MM.1S (cell line): ENCODE data around the gene PRKRIP1.

ENCODE experiments used
- DNase-seq: peaks from one replicate; pipeline ENCODE4 v3.0.0-alpha.2; 2015
- H2AFZ ChIP-seq: fragments of 300-600 bp; sonication (generic); 2 replicates; pipeline ENCODE4 v1.6.0; 2016; ENCODE audit warnings: antibody characterized with exemption, low read length
- H3F3A ChIP-seq: fragments of 300-600 bp; sonication (generic); 2 replicates; pipeline ENCODE4 v1.6.1; 2016; ENCODE audit warnings: mild to moderate bottlenecking, antibody characterized with exemption, low read length, moderate library complexity, mixed read lengths; ENCODE audit not compliant: insufficient read depth
- H3K27ac ChIP-seq: fragments of 300-600 bp; sonication (generic); 2 replicates; pipeline ENCODE4 v1.5.1; 2016; ENCODE audit warnings: mild to moderate bottlenecking, low read length
- H3K27me3 ChIP-seq: fragments of 300-600 bp; sonication (generic); replicated peaks from 2 replicates; pipeline ENCODE4 v1.6.0; 2016; ENCODE audit warnings: low read length; ENCODE audit not compliant: insufficient read depth
- H3K36me3 ChIP-seq: fragments of 300-600 bp; sonication (generic); replicated peaks from 2 replicates; pipeline ENCODE4 v1.6.1; 2016; ENCODE audit warnings: mild to moderate bottlenecking, low read length, mixed read lengths; ENCODE audit not compliant: insufficient read depth
- H3K4me1 ChIP-seq: fragments of 300-600 bp; sonication (generic); 2 replicates; pipeline ENCODE4 v1.6.1; 2016; ENCODE audit warnings: low read length, mixed read lengths
- H3K4me2 ChIP-seq: fragments of 300-600 bp; sonication (generic); 2 replicates; pipeline ENCODE4 v1.6.0; 2016; ENCODE audit warnings: low read depth, low read length
- H3K4me3 ChIP-seq: fragments of 300-600 bp; sonication (generic); 2 replicates; pipeline ENCODE4 v1.5.1; 2016; ENCODE audit warnings: low read length, mixed read lengths
- H3K79me2 ChIP-seq: fragments of 300-600 bp; sonication (generic); 2 replicates; pipeline ENCODE4 v1.6.1; 2016; ENCODE audit warnings: mixed run types, low read length, mixed read lengths
- H3K9ac ChIP-seq: fragments of 300-600 bp; sonication (generic); 2 replicates; pipeline ENCODE4 v1.6.1; 2016; ENCODE audit warnings: low read length, mixed read lengths
- H3K9me2 ChIP-seq: fragments of 300-600 bp; sonication (generic); replicated peaks from 2 replicates; pipeline ENCODE4 v1.6.1; 2016; ENCODE audit warnings: mild to moderate bottlenecking, low read length, mixed read lengths; ENCODE audit not compliant: insufficient read depth
- H3K9me3 ChIP-seq: fragments of 300-600 bp; sonication (generic); replicated peaks from 2 replicates; pipeline ENCODE4 v1.6.1; 2016; ENCODE audit warnings: mild to moderate bottlenecking, low read length, mixed read lengths; ENCODE audit not compliant: insufficient read depth
- H4K20me1 ChIP-seq: fragments of 300-600 bp; sonication (generic); 2 replicates; pipeline ENCODE4 v1.6.1; 2016; ENCODE audit warnings: mild to moderate bottlenecking, low read length, moderate library complexity, mixed read lengths; ENCODE audit not compliant: insufficient read depth
- CTCF ChIP-seq: fragments of 300-600 bp; sonication (generic); IDR thresholded peaks from 2 replicates; pipeline ENCODE4 v1.5.1; 2016; ENCODE audit warnings: antibody characterized with exemption, low read length, mixed read lengths
- EZH2 ChIP-seq: fragments of 300-600 bp; sonication (generic); optimal IDR thresholded peaks from 2 replicates; pipeline ENCODE3; 2017; ENCODE audit warnings: low read depth, mild to moderate bottlenecking, antibody characterized with exemption, low read length, mixed read lengths
- EZH2phosphoT487 ChIP-seq: fragments of 300-600 bp; sonication (generic); IDR thresholded peaks from 2 replicates; pipeline ENCODE4 v1.6.1; 2018; ENCODE audit warnings: antibody characterized with exemption, low read length

The PRKRIP1 gene

GRCh38 chr7:102429141-102429899 is 33.2 kb downstream of the PRKRIP1 start:
- H3K9ac ChIP-seq = no peak overlapping the region
- TF ChIP-seq EZH2 (no peak), EZH2phosphoT487 (no peak), CTCF (no peak)
- H3K36me3 ChIP-seq = no peaks in the 10 kb centered on the region
- H3F3A ChIP-seq = peaks cover 46% of the 10 kb centered on the region
- H3K4me2 ChIP-seq = no peak overlapping the region
- peaks cover 70% of the 10 kb centered on the region for H3K4me1 ChIP-seq
- DNase-seq = no peak
- no peak overlapping the region for H2AFZ ChIP-seq
- no peaks in the 10 kb centered on the region for H3K9me2 ChIP-seq
- no peak overlapping the region for H3K27ac ChIP-seq
- no peaks in the 10 kb centered on the region for H3K9me3 ChIP-seq
- peaks cover 36% of the 10 kb centered on the region for H3K79me2 ChIP-seq
- H3K4me3 ChIP-seq = no peak overlapping the region
- H3K27me3 ChIP-seq = no peaks in the 10 kb centered on the region
- H4K20me1 ChIP-seq = no peaks in the 10 kb centered on the region

GRCh38 chr7:102431617-102432298 is 35.6 kb downstream of the PRKRIP1 start:
- TF ChIP-seq EZH2 (no peak), EZH2phosphoT487 (no peak), CTCF (no peak)
- H3K4me2 ChIP-seq = peak overlapping the region; percentile 65
- peaks cover 53% of the 10 kb centered on the region for H3K79me2 ChIP-seq
- H3K27me3 ChIP-seq = no peaks in the 10 kb centered on the region
- no peak overlapping the region; the same call in 1 of the 2 replicates for H2AFZ ChIP-seq
- 0 out of 2 replicates have a peak, but pooled peaks cover under 1% of the 10 kb centered on the region for H3K36me3 ChIP-seq
- peak overlapping the region; percentile 98 for H3K9ac ChIP-seq
- H3K4me1 ChIP-seq = peaks cover 63% of the 10 kb centered on the region
- H3K4me3 ChIP-seq = peak overlapping the region; percentile 23; the same call in 1 of the 2 replicates
- no peaks in the 10 kb centered on the region for H3K9me3 ChIP-seq
- no peaks in the 10 kb centered on the region for H3K9me2 ChIP-seq
- H3F3A ChIP-seq = peaks cover 22% of the 10 kb centered on the region
- no peaks in the 10 kb centered on the region for H4K20me1 ChIP-seq
- peak; percentile 88 for DNase-seq
- H3K27ac ChIP-seq = peak overlapping the region; percentile 94

- Histone ChIP-seq H3K9ac (peak overlapping the region; percentile 98), H3F3A (peaks cover 17% of the 10 kb centered on the region), H3K9me3 (no peaks in the 10 kb centered on the region), H3K4me2 (peak overlapping the region; percentile 65), H3K27ac (peak overlapping the region; percentile 94), H3K79me2 (peaks cover 56% of the 10 kb centered on the region), H3K9me2 (no peaks in the 10 kb centered on the region), H3K27me3 (no peaks in the 10 kb centered on the region), H3K4me3 (peak overlapping the region; percentile 72), H2AFZ (no peak overlapping the region), H3K36me3 (0 out of 2 replicates have a peak, but pooled peaks cover 4% of the 10 kb centered on the region), H4K20me1 (no peaks in the 10 kb centered on the region), H3K4me1 (peaks cover 54% of the 10 kb centered on the region)
- no peak for TF ChIP-seq CTCF
- TF ChIP-seq EZH2 = no peak
- TF ChIP-seq EZH2phosphoT487 = no peak
- DNase-seq = peak; percentile 70
Measured at GRCh38 chr7:102432442-102433218, 36.5 kb downstream of the PRKRIP1 start.
